Measurements from ENCODE around the gene GBP2.

GRCh38 chr1:89170170-89171066 is 44.5 kb upstream of the GBP2 start:
- TF ChIP-seq ZBTB49 (CRISPR knock-in tag; IDR thresholded peaks at IDR 0.05; ENCODE audit: borderline replicate concordance) (no peak), FOSL1 (tag; conservative IDR thresholded peaks at IDR 0.05) (no peak), ZNF696 (CRISPR knock-in tag; conservative IDR thresholded peaks at IDR 0.05) (no peak)

Measured in K562 (cell line).